Brain microvascular endothelial cell (primary cell): Measurements from ENCODE around the gene MPHOSPH8.

Experiments used
- DNase-seq: peaks from one replicate; pipeline ENCODE4 v3.0.0-alpha.2; 2020
- H3K27ac ChIP-seq: fragments of 250-450 bp; sonication (Bioruptor Pico); 2 replicates; pipeline ENCODE4 v1.5.1; 2020; ENCODE audit warnings: mild to moderate bottlenecking, moderate library complexity
- H3K27me3 ChIP-seq: fragments of 250-450 bp; sonication (Bioruptor Pico); replicated peaks from 2 replicates; pipeline ENCODE4 v1.5.1; 2020; ENCODE audit warnings: mild to moderate bottlenecking
- H3K36me3 ChIP-seq: fragments of 250-450 bp; sonication (Bioruptor Pico); replicated peaks from 2 replicates; pipeline ENCODE4 v1.5.1; 2020; ENCODE audit warnings: mild to moderate bottlenecking
- H3K4me3 ChIP-seq: 2 replicates; pipeline ENCODE4 v1.5.1; 2011; ENCODE audit warnings: low read depth, mild to moderate bottlenecking, control low read depth, low read length, moderate library complexity
- in situ Hi-C: cut with HindIII; loops from 2 replicates; pipeline ENCODE4 v1.10.0; 2017; ENCODE audit warnings: low sequenced_read_pairs, low pct_ligation_motif_present
- TF ChIP-seq, protein P1 (sequence below): IDR thresholded peaks from 2 replicates; pipeline ENCODE4 v1.5.1; 2011; ENCODE audit warnings: low read depth, mild to moderate bottlenecking, moderate library complexity, low read length, control low read depth, inconsistent platforms; ENCODE audit errors: missing control alignments

Gene MPHOSPH8

DNA sequence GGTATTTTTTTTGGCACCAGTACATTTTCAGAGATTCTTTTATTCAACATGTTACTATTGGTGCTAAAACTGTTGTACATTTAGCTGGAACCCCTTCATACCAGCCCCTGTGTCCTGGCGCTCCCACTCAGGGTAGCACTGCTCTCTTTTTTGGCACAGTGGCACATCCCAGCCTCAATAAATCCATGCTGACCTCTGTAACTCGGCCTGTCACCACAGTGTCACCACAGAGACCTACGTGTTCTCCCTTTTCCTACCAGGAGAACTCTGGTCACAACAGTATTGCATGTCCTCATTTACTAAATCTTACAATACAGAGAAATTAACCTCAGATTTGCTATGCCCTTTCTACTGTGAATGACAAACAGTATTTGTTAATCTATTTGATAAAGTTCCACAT is 10.2 kb downstream of the MPHOSPH8 start:
- Histone ChIP-seq H3K4me3 (no peak overlapping the region), H3K36me3 (peaks cover 3% of the 10 kb centered on the region), H3K27ac (no peak overlapping the region), H3K27me3 (no peaks in the 10 kb centered on the region)
- TF ChIP-seq, protein P1, sequence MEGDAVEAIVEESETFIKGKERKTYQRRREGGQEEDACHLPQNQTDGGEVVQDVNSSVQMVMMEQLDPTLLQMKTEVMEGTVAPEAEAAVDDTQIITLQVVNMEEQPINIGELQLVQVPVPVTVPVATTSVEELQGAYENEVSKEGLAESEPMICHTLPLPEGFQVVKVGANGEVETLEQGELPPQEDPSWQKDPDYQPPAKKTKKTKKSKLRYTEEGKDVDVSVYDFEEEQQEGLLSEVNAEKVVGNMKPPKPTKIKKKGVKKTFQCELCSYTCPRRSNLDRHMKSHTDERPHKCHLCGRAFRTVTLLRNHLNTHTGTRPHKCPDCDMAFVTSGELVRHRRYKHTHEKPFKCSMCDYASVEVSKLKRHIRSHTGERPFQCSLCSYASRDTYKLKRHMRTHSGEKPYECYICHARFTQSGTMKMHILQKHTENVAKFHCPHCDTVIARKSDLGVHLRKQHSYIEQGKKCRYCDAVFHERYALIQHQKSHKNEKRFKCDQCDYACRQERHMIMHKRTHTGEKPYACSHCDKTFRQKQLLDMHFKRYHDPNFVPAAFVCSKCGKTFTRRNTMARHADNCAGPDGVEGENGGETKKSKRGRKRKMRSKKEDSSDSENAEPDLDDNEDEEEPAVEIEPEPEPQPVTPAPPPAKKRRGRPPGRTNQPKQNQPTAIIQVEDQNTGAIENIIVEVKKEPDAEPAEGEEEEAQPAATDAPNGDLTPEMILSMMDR: no peak
- in situ Hi-C loops: no loop called here
- no peak for DNase-seq

DNA sequence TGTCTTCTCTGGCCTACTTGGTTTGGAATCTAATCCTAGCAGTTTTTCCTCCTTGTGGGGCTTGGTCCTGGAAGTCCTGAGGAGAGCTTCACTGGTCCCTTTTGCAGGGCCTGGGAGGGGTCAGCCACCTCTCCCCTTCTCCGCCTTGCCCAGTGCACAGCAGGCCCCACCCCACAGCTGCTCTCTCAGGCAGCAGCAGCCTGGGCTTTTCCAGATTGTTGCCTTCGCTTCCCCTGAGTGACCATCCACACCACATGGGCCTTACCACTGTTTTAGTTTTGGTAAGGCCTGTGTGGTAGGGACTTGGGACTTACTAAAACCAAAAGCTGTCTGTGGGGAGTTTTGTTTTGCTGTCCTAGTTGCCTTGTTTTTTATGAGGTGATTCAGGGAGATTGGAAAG is 11.5 kb downstream of the MPHOSPH8 start:
- TF ChIP-seq, protein P1: no peak
- no peak overlapping the region for H3K4me3 ChIP-seq
- in situ Hi-C loops: no loop called here
- DNase-seq: no peak
- H3K36me3 ChIP-seq: peaks cover 7% of the 10 kb centered on the region
- no peak overlapping the region for H3K27ac ChIP-seq
- no peaks in the 10 kb centered on the region for H3K27me3 ChIP-seq

DNA sequence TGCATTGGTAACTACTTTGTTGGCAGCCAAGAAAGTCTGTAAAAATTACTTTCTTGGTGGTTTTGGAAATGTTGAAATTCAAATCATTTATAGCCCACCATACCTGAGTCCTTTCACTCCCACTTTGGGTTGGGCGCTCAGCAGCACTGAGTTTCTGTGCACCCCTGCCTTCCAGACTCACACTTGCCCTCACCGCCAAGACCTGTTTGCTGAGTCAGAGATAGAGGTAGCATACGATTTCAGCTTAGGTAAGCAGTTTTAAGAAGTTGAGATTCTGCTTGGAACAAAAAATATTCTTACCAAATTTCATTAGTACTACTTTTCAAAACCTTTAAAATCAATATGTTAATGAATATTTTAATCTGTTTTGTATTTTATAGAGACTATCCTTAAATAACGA is 12.6 kb downstream of the MPHOSPH8 start:
- TF ChIP-seq, protein P1: no peak
- Histone ChIP-seq H3K27ac (no peak overlapping the region), H3K27me3 (no peaks in the 10 kb centered on the region), H3K36me3 (peaks cover 15% of the 10 kb centered on the region), H3K4me3 (no peak overlapping the region)
- in situ Hi-C loops: no loop called here
- no peak for DNase-seq

DNA sequence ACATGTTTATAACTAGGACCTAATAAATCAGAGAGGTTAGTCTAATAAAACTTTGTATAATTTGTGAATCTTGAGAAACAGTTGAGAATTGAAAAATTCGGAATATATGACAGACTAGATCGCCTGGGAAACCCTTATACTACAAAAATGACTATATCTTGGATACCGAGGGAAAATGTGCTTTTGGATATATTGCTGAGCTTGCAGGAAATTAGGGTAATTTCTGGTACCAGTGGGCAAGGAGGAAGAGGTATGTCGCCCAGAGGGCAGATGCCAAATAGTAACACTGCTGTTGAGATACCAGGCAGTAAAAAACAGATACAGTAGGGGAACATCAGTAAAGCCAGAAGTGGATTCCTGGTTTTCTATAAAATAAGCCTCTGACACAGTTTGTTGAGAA is 17.3 kb downstream of the MPHOSPH8 start:
- H3K36me3 ChIP-seq: peaks cover 22% of the 10 kb centered on the region
- in situ Hi-C loops: no loop called here
- H3K27ac ChIP-seq: no peak overlapping the region
- no peak overlapping the region for H3K4me3 ChIP-seq
- TF ChIP-seq, protein P1: no peak
- H3K27me3 ChIP-seq: no peaks in the 10 kb centered on the region
- DNase-seq: no peak

DNA sequence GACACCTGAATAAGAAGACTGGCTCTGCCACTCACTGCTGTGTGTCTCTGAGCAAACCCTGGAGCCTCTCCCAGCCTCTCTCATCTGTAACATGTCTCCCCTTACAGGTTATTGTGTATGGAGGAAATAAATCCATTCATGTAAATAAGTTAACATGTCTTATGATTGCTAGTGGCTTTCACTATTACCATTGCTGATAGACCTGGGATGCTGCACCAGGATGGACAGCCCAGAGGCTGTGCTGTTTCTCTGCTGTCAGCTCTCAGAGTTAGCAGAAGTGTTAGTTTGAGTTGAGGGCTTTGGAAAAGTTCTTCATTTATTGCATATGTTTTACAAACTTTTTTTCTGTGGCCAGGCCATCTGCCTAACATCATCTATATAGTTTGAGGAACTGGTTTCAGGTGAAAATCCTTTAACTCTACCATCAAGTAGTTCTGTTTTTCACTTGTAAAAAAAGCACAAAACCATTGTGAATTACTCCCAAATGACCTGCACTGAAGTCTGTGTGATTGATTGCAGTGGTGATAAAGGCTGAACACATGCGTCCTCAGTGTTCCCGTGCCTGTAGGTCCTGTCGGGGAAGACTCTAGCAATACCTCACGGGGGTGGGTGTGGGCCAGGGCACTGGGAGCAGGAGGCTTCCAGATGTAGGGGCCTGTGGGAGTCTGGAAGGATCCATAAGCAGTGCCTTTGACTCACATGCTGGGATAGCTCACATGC is 24.6 kb downstream of the MPHOSPH8 start:
- Histone ChIP-seq H3K27ac (no peak overlapping the region), H3K27me3 (no peaks in the 10 kb centered on the region), H3K36me3 (peaks cover 15% of the 10 kb centered on the region), H3K4me3 (no peak overlapping the region)
- in situ Hi-C loops: no loop called here
- TF ChIP-seq, protein P1: no peak
- no peak for DNase-seq

DNA sequence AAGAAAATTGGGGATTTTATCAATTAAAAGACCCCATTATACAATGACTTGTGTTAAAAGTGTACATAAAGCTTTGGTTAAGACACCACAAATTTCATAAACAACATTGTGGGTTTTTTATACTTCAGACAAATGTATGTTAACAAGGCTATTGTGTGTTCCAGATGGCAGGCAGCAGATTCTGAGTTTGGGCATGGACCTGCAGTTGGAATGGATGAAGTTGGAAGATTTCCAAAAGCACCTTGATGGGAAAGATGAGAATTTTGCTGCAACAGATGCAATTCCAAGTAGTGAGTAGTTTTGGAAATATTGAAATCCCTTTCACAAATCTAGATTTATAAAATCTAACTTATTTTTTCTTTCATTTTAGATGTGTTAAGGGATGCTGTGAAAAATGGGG is 25.4 kb downstream of the MPHOSPH8 start:
- no peak for DNase-seq
- H3K36me3 ChIP-seq: peaks cover 23% of the 10 kb centered on the region
- H3K27ac ChIP-seq: no peak overlapping the region
- in situ Hi-C loops: no loop called here
- no peak overlapping the region for H3K4me3 ChIP-seq
- no peaks in the 10 kb centered on the region for H3K27me3 ChIP-seq
- TF ChIP-seq, protein P1: no peak
